GM12801 (cell line): ENCODE data around the gene GP1BB.

Source experiments
- CTCF ChIP-seq: IDR thresholded peaks from one replicate; pipeline ENCODE4 v1.5.1; 2011; ENCODE audit warnings: control low read depth; ENCODE audit not compliant: insufficient read length; ENCODE audit errors: extremely low read depth

Gene GP1BB

GRCh38 chr22:19770349-19771220 lies 47.2 kb downstream of the GP1BB start:
- no peak for TF ChIP-seq CTCF

- TF ChIP-seq CTCF = no peak
These were observed 49.0 kb downstream of the GP1BB start for GRCh38 chr22:19772422-19772672.

- no peak for TF ChIP-seq CTCF
These were observed 49.5 kb downstream of the GP1BB start for GRCh38 chr22:19772673-19773469.

- no peak for TF ChIP-seq CTCF
These were observed 50.2 kb downstream of the GP1BB start for GRCh38 chr22:19773470-19774040.
